K562 (cell line): ENCODE data around the gene CCDC88C. TPM values are rescaled to one million over a fixed set of nuclear protein-coding genes. Genes with fewer than 3 reads are reported as not detected.

Source experiments
- ATAC-seq: fragments of 200-7000 bp; cut with Tn5 transposase; 3 replicates; pipeline ENCODE4 v1.9.1; 2020; ENCODE audit warnings: moderate library complexity
- BruUV-seq: library from RNA; stranded (reverse); fragments of 400-500 nt; replicated peaks from 2 replicates; lab custom pipeline; 2021; lab: Mats Ljungman, UMichigan
- CTCF ChIA-PET: fragments of 300-600 bp; formaldehyde crosslinking; extraction: SDS; loops from one replicate; lab custom pipeline; 2021; ENCODE audit warnings: low intra/inter-chr PET ratio; lab: Yijun Ruan, JAX
- POLR2A ChIA-PET: fragments of 300-600, 350-650 bp; sonication (Branson Sonifier 250); formaldehyde crosslinking; extraction: SDS; loops from one replicate; lab custom pipeline; 2021; ENCODE audit warnings: antibody characterized with exemption, inconsistent platforms; lab: Yijun Ruan, JAX
- DNase-seq, 4 experiments: peaks; one replicate each; pipeline versions ENCODE4 v3.0.0 to v3.0.0-alpha.2; 2011 to 2018; ENCODE audit warnings: low spot score in 3 of 4, mixed read lengths in 3 of 4; ENCODE audit errors: extremely low read depth in 1 of 4
- FAIRE-seq: peaks from 2 replicates; lab custom pipeline; 2011; peaks lifted over from hg19 to GRCh38; lab: Jason Lieb, UNC
- H2AFZ ChIP-seq: 2 replicates; pipeline ENCODE4 v1.6.0; 2011; ENCODE audit warnings: low read depth, low read length, control low read depth, inconsistent platforms
- H3K27ac ChIP-seq: fragments of 200-600 bp; 3 replicates; pipeline ENCODE4 v1.8.0; 2011; ENCODE audit warnings: low read depth, mild to moderate bottlenecking, control low read depth, inconsistent platforms, low read length, moderate library complexity, mixed read lengths; ENCODE audit errors: extremely low read depth
- H3K27me3 ChIP-seq, 2 experiments: fragments of 300-600 bp in 1 of 2; 2 replicates in 1 of 2; 3 replicates in 1 of 2; pipeline versions ENCODE4 v1.6.0 to v1.8.0; 2011; ENCODE audit warnings: inconsistent platforms in 2 of 2, low read length in 2 of 2, mild to moderate bottlenecking in 1 of 2, mixed read lengths in 1 of 2, moderate library complexity in 1 of 2; ENCODE audit not compliant: control insufficient read depth in 2 of 2, insufficient read depth in 2 of 2
- H3K36me3 ChIP-seq: fragments of 300-600 bp; 3 replicates; pipeline ENCODE4 v1.8.0; 2011; ENCODE audit warnings: mild to moderate bottlenecking, low read length, inconsistent platforms; ENCODE audit not compliant: control insufficient read depth, insufficient read depth
- H3K4me1 ChIP-seq, 2 experiments: fragments of 200-600 bp in 1 of 2; replicated peaks in 1 of 2; 2 replicates in 1 of 2; 3 replicates in 1 of 2; pipeline versions ENCODE4 v1.5.1 to v1.8.0; 2011; ENCODE audit warnings: inconsistent platforms in 2 of 2, low read length in 2 of 2, mild to moderate bottlenecking in 1 of 2, mixed read lengths in 1 of 2, moderate library complexity in 1 of 2; ENCODE audit not compliant: control insufficient read depth in 2 of 2, insufficient read depth in 2 of 2
- H3K4me2 ChIP-seq: 2 replicates; pipeline ENCODE4 v1.6.1; 2011; ENCODE audit warnings: low read length, control low read depth, inconsistent platforms, mixed read lengths; ENCODE audit not compliant: insufficient read depth
- H3K4me3 ChIP-seq: fragments of 200-600 bp; sonication (generic), shearing (Covaris generic); 2 replicates; pipeline ENCODE4 v1.5.1; 2016; ENCODE audit warnings: control low read depth, inconsistent platforms
- H3K79me2 ChIP-seq: fragments of 200-600 bp; 3 replicates; pipeline ENCODE4 v1.8.0; 2011; ENCODE audit warnings: low read length, inconsistent platforms; ENCODE audit not compliant: control insufficient read depth, insufficient read depth
- H3K9ac ChIP-seq, 2 experiments: 2 replicates each; pipeline versions ENCODE4 v1.6.0 to v1.6.1; 2011; ENCODE audit warnings: low read depth in 2 of 2, low read length in 2 of 2, control low read depth in 1 of 2, inconsistent platforms in 1 of 2, mild to moderate bottlenecking in 1 of 2, mixed read lengths in 1 of 2; ENCODE audit not compliant: insufficient read depth in 1 of 2
- H3K9me1 ChIP-seq: one replicate; pipeline ENCODE4 v1.6.0; 2011; ENCODE audit warnings: inconsistent platforms, mild to moderate bottlenecking, low read length, moderate library complexity; ENCODE audit not compliant: control insufficient read depth, insufficient read depth
- H3K9me3 ChIP-seq: replicated peaks from 2 replicates; pipeline ENCODE4 v1.5.1; 2011; ENCODE audit warnings: low read depth, low read length, inconsistent platforms; ENCODE audit not compliant: control insufficient read depth, insufficient read depth
- H4K20me1 ChIP-seq: replicated peaks from 2 replicates; pipeline ENCODE4 v1.6.1; 2011; ENCODE audit warnings: low read length, inconsistent platforms, mixed read lengths; ENCODE audit not compliant: control insufficient read depth, insufficient read depth
- CBX8 ChIP-seq: fragments of 200-600 bp; sonication (generic); IDR thresholded peaks from 2 replicates; pipeline ENCODE4 v1.6.1; 2012; ENCODE audit warnings: borderline replicate concordance, mixed run types, low read depth, mild to moderate bottlenecking, moderate library complexity, mixed read lengths, low read length, control low read depth, inconsistent platforms; ENCODE audit not compliant: poor library complexity, severe bottlenecking; ENCODE audit errors: extremely low read depth
- HDGF ChIP-seq: fragments of 450-650 bp; IDR thresholded peaks from 2 replicates; pipeline ENCODE4 v1.6.1; 2016
- RREB1 ChIP-seq: fragments of 250-450 bp; sonication (Bioruptor Pico); IDR thresholded peaks from 2 replicates; pipeline ENCODE4 v1.4.0; 2020
- TAF9B ChIP-seq: fragments of 450-650 bp; IDR thresholded peaks from 2 replicates; pipeline ENCODE4 v1.6.1; 2018; ENCODE audit warnings: mild to moderate bottlenecking; ENCODE audit not compliant: partially characterized antibody
- WGBS: fragments of 100-300 bp; shearing (Covaris generic); methylation state at CpG from one replicate; pipeline ENCODE4 v1.1.6; 2016; ENCODE audit warnings: low coverage, mixed read lengths; ENCODE audit not compliant: insufficient coverage; ENCODE audit errors: missing lambda C conversion rate; 5-methylcytosine and 5-hydroxymethylcytosine counted together
- in situ Hi-C: fragments of 300-500 bp; cut with MboI; formaldehyde crosslinking; loops from 4 replicates; pipeline ENCODE4 v1.15.0; 2018; ENCODE audit warnings: inconsistent platforms, mixed read lengths
- intact Hi-C: fragments of 100-400 bp; cut with micrococcal nuclease; formaldehyde crosslinking; loops from 2 replicates; pipeline ENCODE4 v1.14.2; 2022
- polyA plus RNA-seq, 8 experiments: library from polyadenylated mRNA; depleted of rRNA in 4 of 8; stranded (reverse) in 5 of 8; unstranded in 3 of 8; fragments of >200 nt; fragmentation: Nextera tagmentation in 2 of 8; fragmentation: Illumina TruSeq in 1 of 8; extraction: Ambion mirVana in 2 of 8; extraction: Trizol in 1 of 8; gene quantifications; 2 replicates each; pipeline versions ENCODE4 v1.2.1 to v1.2.3, GENCODE V29; 2011 to 2014; ENCODE audit warnings: inconsistent platforms in 1 of 8, missing spikeins in 1 of 8
- total RNA-seq, 7 experiments: library from RNA; depleted of rRNA in 6 of 7; stranded (reverse); fragments of >200 nt in 6 of 7; fragmentation: Illumina TruSeq in 2 of 7; extraction: Trizol in 2 of 7; gene quantifications; 2 replicates each; pipeline versions ENCODE4 v1.2.1 to v1.2.3, GENCODE V29; 2011 to 2021; ENCODE audit warnings: low replicate concordance in 1 of 7

CCDC88C gene
- total and polyA plus RNA-seq, 9 of the 15 experiments (the other 6 are each of a cell fraction or from before 2014, with no cell fraction given): 0.62 to 22.5 (median 10.7) TPM

DNA sequence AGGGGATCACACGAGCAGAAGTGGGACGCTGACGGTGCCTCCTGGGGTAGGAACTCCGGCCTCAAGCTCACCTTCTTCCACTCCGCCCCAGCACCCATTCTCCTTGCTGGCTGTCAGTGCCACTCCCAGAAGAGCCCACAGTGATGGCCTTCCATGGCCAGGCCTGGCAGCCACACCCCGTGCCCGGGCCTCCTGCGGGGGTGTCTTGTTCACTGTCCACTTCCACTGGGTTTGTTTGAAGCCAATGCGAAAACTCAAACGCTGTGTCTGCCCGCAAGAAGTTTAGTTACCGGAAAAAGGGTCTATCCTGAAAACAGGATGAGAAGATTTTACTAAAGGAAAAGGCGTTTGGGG lies 38.1 kb downstream of the CCDC88C start:
- FAIRE-seq (no peak), ATAC-seq (no peak), DNase-seq (no peak)
- H3K4me2 ChIP-seq: no peak overlapping the region
- peaks cover 15 to 28% of the 10 kb centered on the region in 2 experiments for H3K4me1 ChIP-seq
- H3K36me3 ChIP-seq: peaks cover 5% of the 10 kb centered on the region; the same call in 2 of the 3 replicates
- POLR2A ChIA-PET: no interaction called here
- no peaks in the 10 kb centered on the region for H3K9me1 ChIP-seq
- H3K79me2 ChIP-seq: peaks cover 37% of the 10 kb centered on the region
- no peak overlapping the region for H3K4me3 ChIP-seq
- no peaks in the 10 kb centered on the region for H3K27me3 ChIP-seq
- in situ Hi-C loops: no loop called here
- TF ChIP-seq HDGF (no peak), TAF9B (no peak), CBX8 (no peak), RREB1 (CRISPR knock-in tag) (no peak)
- H3K9me3 ChIP-seq: no peaks in the 10 kb centered on the region
- no TSS peak for BruUV-seq
- intact Hi-C loops: no loop called here
- peaks cover 2% of the 10 kb centered on the region; the same call in 1 of the 2 replicates for H4K20me1 ChIP-seq
- no peak overlapping the region for H2AFZ ChIP-seq
- WGBS: 98% methylated on average over 8 of the region's 13 CpGs
- CTCF ChIA-PET: no interaction called here
- no peak overlapping the region for H3K27ac ChIP-seq
- no peak overlapping the region for H3K9ac ChIP-seq
